OCI-LY1 (cell line): Measurements from ENCODE around the gene FXYD4.
"Not testable (repeated sequence)": the region's sequence is repeated elsewhere in the genome, so short reads cannot be mapped to it uniquely, and the experiment has no call there.

Source experiments
- CTCF ChIP-seq: fragments of 200-600 bp; sonication (generic), shearing (Covaris generic); IDR thresholded peaks from 2 replicates; pipeline ENCODE4 v1.5.1; 2017; ENCODE audit warnings: mild to moderate bottlenecking, antibody characterized with exemption, low read length, moderate library complexity, mixed read lengths
- EZH2 ChIP-seq: fragments of 200-600 bp; sonication (generic), shearing (Covaris generic); IDR thresholded peaks from 2 replicates; pipeline ENCODE4 v1.8.0; 2017; ENCODE audit warnings: borderline replicate concordance, mixed run types, mild to moderate bottlenecking, antibody characterized with exemption, low read length, moderate library complexity, mixed read lengths

GRCh38 chr10:43421944-43422343 is 50.5 kb downstream of the FXYD4 start:
- TF ChIP-seq EZH2, CTCF: not testable (repeated sequence)
